ENCODE results near the gene FASN. TPM values are rescaled to one million over a fixed set of nuclear protein-coding genes. Genes with fewer than 3 reads are reported as not detected.

The FASN gene
- polyA plus RNA-seq, 5 donors = 17.0 to 71.5 (median 22.6) TPM

DNA sequence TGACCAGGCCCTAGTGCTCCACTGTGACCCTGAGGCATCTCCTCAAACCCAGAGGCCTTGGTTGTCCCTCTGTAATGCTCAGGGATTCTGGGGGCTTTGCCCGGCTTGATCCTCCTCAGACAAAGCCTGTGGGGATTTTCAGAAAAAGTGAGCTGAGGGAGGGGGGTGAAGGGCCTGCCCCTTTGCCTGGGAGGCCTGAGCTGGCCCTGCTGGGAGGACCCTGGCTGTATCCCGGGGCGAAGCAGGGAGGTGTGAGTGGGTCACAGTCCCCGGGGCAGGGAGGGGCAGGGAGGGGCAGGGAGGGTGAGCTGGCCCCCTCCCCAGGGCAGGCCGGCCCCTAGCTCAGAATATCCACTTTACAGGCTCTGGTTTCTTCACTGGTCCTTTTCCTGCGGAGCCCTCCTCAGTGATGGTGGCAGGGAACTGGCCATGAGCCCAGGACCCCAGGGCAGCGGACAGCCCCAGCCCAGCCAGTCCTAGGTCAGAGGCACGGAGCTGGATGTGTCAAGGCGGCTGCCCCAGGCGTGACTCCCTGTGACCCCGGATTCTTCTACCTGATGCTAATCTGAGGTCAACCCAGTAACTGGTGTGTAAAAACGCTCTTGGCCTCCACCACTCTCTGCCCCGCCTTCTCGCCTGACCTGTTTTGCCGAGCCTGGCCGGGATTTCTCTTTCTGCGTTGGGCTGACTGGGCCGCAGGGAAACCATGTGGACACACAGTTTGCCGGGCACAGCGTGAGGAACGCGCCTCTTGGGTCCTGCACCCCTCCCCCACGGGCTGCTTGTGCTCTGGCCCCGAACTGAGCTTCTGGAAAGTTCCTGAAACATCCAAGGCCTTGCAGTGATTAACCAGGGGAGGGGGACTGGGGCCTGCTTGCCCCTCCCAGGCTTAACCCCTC, 5.8 kb upstream of the FASN start:
- DNase-seq = peak in 1 of 2 donors; percentile 47

DNA sequence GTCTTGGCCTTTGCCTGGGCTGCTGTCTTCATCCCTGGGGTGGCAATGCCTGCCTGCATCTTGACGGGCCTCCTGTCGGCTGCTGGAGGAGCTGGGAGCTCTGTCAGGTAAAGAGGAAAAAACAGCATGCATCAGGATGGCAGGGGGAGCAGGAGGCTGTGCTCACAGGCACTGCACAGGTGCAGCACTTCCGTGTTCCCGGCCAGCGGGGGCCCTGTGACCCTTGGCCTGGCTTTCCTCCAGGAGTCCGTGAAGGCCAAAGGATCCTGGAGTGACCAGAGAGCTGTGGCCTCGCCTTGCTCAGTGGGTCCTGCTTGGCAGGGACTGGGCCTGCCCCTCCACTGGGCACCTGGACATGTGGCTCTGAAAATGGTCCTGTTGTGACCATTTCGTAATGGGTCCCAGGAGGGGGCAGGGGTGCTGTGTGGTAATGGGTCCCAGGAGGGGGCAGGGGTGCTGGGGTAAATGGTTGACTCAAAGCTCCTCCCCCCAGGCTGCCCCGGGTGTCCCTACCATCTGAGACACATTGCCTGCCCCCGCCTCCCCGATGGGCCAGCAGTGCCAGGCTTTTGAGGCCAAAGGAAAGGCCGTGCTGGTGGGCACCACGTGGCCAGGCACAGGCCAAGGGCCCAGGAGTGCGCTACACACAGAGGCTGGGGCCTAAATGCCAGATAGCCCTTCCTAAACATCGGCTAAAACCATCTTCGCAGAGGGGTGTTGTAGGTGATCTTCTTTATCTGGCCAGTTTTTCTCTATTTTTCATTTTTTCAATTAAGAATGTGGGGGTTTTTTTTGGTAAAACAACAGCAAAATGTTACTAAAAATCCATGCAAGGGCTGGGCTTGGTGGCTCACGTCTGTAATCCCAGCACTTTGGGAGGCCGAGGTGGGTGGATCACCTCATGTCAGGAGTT, 4.0 kb upstream of the FASN start:
- DNase-seq = no peak

- no peak for DNase-seq
These were observed 3.3 kb upstream of the FASN start for GRCh38 chr17:82101301-82101715.

- DNase-seq = no peak
These were observed 2.7 kb upstream of the FASN start for GRCh38 chr17:82100502-82101298.

DNA sequence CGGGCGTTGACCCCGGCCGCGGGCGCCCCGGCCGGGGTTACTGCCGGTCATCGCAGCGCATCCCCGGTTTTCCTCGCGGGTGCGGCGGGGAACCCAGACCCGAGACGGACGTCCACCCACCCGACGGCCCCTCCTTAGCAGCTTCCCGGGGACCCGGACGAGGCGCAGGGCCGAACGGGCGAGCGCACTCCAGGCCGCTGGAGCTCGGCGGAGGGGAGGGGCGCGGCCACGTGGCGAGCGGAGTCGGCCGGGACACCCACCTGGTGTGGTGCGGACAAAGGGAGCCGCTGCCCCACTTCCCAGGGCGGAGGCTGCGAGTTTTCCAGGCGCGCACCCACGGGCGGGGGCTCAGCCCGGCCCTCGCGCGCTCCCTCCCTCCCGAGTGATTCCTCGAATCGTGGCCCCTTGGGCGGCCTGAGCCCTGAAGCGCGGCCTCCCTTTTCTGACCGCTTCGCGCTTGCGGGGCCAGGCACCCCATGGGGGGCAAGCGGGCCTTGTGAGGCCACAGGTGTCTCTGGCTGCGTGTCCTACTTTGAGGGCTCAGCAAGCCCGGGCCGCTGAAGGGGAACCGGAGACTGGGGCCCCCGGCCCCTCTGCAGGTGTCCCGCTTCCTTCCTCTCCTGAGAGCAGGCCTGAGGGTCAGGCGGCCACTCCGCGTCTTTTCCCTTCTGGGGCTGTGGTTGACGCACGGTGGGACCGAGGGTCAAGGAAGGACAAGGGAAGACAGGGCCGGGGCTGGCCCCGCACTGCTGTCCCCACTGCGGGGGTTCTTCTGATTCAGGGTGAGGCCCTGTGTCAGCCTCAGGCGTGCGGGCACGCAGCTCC, 1.1 kb upstream of the FASN start:
- no peak for DNase-seq

DNA sequence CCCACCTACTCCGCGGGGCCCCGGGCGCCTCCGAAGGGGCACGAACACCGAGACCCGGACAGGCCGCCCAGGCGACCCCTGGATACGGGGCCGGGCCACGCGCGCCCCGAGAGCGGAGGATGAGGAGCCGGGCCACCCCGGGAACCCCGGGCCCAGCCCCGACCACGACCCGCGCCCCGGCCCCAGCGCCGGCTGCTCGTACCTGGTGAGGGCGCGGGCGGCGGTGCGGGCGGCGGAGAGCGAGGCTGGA, 192 bp downstream of the FASN start:
- no peak for DNase-seq

DNA sequence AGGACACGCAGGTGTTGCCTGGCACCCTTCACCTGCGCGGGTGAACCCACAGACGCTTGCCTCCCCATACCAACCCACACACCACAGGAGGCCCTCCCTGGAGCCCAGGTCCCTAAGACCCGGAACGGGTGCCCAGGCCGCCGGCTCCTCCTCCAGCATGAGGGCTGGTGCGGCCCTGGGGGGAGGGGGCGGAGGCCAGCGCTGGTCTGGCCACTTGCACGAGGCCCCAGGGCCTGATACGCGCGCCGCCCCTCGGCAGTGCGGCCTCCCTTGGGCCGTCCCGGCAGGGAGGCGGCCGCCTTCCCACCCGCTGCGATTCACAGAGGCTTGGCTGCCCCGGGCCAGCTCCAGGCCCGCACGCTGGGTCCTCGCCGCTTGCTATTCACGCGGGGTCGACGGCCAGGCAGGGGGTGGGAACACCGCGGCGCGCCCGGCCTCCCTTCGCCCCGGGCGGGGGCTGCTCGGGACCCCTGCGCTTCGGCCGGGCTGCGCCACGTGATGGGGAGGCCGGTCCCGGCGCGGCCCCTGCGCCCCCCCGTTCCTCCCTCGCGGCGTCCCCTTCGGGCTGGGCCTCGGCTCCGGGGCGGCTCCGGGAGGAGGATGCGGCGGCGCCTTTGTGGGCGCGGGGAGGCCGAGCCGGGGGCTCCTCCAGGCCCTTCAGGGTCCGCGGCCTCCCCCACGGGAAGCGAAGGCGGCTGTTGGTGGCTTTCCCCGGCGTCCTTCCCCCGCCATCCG, 685 bp downstream of the FASN start:
- peak in 1 of 2 donors; percentile 25 for DNase-seq

GRCh38 chr17:82096709-82097183, 1.3 kb downstream of the FASN start:
- no peak for DNase-seq

DNA sequence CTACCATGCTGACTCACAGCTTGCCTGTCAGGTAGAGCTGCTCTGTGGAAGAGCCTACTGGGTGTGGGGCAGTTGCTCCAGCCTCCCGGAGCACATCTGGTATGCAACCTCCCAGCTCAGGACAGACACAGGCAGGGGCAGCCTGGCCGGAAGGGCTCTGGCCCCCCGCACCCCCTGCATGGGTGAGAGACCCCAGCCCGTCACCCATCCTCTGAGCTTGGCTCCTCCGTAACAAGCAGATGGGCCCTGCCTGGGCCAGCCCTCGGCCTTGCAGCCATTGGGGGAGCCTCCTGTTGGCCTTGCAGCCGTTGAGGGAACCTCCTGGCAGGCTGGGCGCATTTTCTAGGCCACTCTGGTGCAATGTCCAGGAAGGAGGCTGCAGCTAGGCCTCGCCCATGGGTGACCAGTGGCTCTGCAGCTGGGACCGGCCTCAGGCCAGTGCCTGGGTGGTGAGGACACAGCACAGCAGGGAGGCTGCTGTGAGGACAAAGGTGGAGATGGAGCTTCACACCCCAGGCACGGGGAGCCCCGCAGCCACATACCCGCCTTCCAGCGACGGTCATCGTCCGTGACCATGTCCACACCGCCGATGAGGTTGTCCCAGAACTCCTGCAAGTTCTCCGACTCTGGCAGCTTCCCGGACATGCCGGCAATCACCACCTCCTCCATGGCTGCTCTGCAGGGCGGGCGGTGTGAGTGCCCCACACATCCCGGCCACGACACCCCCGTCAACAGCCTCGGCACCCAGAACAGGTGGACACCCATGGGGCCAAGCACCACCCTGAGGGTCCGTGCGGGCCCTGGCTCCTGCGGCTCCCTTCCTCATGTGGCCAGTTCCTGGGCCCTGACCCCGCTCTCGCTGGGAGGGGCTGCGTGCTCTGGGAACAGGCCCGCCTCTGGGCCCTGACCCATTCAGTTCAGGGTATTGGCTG, 2.0 kb downstream of the FASN start:
- no peak for DNase-seq

- no peak for DNase-seq
These were observed 2.9 kb downstream of the FASN start for GRCh38 chr17:82094931-82095776.

DNA sequence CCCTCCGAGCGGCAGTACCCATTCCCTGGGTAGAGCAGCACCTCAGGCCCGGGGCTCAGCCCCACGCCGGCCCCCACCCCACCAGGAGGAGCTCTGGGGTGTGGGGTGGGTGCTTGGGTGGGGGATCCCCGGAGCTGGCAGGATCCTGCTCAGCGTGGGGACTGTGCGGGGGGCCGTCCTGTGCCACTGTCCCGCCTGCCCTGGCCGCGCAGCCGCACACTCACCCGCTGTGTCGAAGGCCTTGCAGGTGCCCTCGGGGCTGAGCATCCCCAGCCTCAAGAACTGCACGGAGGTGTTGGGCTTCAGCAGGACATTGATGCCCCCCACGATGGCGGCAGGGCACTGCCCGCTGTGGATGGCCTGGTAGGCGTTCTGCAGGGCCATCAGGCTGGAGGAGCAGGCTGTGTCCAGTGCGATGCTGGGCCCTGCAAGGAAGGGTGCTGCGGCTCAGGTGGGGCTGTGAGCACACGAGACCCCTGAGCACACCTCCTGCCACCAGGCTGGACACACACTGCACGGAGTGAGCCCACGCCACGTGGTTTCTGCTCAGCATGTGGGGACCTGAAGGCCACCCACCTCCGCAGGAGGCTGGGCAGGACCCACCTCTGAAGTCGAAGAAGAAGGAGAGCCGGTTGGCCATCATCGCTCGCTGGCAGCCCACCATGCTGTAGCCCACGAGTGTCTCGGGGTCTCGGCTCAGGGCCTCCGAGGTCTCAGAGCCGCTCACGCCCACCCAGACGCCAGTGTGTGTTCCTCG, 4.9 kb downstream of the FASN start:
- no peak for DNase-seq

- no peak for DNase-seq
These were observed 5.4 kb downstream of the FASN start for GRCh38 chr17:82092628-82092994.

GRCh38 chr17:82092094-82092586, 5.9 kb downstream of the FASN start:
- DNase-seq = no peak

GRCh38 chr17:82091264-82092066, 6.6 kb downstream of the FASN start:
- DNase-seq = no peak

GRCh38 chr17:82090549-82091263, 7.3 kb downstream of the FASN start:
- DNase-seq = no peak
